ENCODE measurements around the gene NDFIP2. TPM values are rescaled to one million over a fixed set of nuclear protein-coding genes. Genes with fewer than 3 reads are reported as not detected.

The NDFIP2 gene
- total and polyA plus RNA-seq, 7 donors = 9.2 to 52.2 (median 13.7) TPM

DNA sequence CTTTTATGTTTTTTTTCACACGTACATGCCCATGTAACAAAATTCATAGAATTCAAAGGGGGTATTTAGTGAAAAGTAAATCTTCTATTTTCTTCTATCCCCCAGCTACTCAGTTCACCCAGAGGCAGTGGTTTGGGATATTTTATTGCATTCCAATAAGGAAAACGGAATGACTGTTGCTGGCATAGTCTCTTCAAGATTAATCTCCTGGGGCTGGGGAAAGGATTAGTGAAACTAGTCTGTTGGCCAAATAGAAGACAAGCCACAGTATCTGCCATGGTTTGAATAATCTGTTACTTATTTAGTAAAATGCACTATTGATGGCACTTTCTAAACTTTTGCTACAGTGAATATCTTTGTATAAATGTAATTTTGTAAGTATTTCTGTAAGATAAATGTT is 122.0 kb downstream of the NDFIP2 start:
- intact Hi-C loops (cut with DNase I) = no loop called here
- TF ChIP-seq POLR2AphosphoS5 (IDR thresholded peaks at IDR 0.05) = no peak
- no peak for TF ChIP-seq EP300 (IDR thresholded peaks at IDR 0.05)
- TF ChIP-seq, protein P1, sequence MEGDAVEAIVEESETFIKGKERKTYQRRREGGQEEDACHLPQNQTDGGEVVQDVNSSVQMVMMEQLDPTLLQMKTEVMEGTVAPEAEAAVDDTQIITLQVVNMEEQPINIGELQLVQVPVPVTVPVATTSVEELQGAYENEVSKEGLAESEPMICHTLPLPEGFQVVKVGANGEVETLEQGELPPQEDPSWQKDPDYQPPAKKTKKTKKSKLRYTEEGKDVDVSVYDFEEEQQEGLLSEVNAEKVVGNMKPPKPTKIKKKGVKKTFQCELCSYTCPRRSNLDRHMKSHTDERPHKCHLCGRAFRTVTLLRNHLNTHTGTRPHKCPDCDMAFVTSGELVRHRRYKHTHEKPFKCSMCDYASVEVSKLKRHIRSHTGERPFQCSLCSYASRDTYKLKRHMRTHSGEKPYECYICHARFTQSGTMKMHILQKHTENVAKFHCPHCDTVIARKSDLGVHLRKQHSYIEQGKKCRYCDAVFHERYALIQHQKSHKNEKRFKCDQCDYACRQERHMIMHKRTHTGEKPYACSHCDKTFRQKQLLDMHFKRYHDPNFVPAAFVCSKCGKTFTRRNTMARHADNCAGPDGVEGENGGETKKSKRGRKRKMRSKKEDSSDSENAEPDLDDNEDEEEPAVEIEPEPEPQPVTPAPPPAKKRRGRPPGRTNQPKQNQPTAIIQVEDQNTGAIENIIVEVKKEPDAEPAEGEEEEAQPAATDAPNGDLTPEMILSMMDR (IDR thresholded peaks at IDR 0.05) = no peak
- TF ChIP-seq POLR2A (IDR thresholded peaks at IDR 0.05) = no peak
- WGBS, 2 donors = 64 to 91% methylated on average over 2 of the region's 2 CpGs
- no peak for DNase-seq
- Histone ChIP-seq H3K4me1 (no peaks in the 10 kb centered on the region), H3K9me3 (peaks cover 0 to 4% (median 0%) of the 10 kb centered on the region in 4 donors), H3K27me3 (no peaks in the 10 kb centered on the region), H3K27ac (no peak overlapping the region), H3K4me3 (no peak overlapping the region), H3K36me3 (no peaks in the 10 kb centered on the region)

DNA sequence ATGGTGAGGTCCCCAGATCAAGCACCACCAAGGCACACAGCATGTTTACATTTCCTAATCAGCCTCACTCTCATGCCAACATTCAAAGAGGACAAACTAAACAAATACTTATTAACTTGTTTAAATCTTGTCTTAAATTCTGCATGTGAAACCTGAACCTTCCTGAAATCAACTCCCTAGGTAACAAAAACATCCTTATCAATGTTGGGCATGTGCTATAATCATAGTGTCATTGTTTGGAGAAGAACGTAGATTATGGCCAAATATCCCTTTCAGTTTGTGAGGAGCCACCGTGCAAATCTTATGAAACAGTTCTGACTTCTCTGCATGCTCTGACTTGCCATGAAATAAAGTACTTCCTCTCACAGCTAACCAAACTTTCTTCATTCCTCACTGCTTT is 123.8 kb downstream of the NDFIP2 start:
- Histone ChIP-seq H3K4me3 (no peak overlapping the region), H3K4me1 (no peaks in the 10 kb centered on the region), H3K27me3 (no peaks in the 10 kb centered on the region), H3K9me3 (peaks cover 0 to 4% (median 0%) of the 10 kb centered on the region in 4 donors), H3K27ac (no peak overlapping the region), H3K36me3 (no peaks in the 10 kb centered on the region)
- intact Hi-C loops (cut with DNase I) = no loop called here
- no peak for DNase-seq
- TF ChIP-seq, protein P1 (IDR thresholded peaks at IDR 0.05) = no peak
- TF ChIP-seq EP300 (IDR thresholded peaks at IDR 0.05) (no peak), POLR2AphosphoS5 (IDR thresholded peaks at IDR 0.05) (no peak), POLR2A (IDR thresholded peaks at IDR 0.05) (no peak)
- 15 to 19% methylated on average over 2 of the region's 2 CpGs for WGBS, 2 donors

Other genes with a start within 250 kb of the NDFIP2 start
- gene RBM26, start 74.9 kb upstream of the NDFIP2 start, total RNA-seq = 10 to 100 TPM; 29.6 to 47.4 (median 38.0) TPM
- gene RBM26, start 74.9 kb upstream of the NDFIP2 start, polyA plus RNA-seq = 10 to 100 TPM in 1 of 3 donors, 1 to 10 TPM in 2; 4.8 to 19.9 (median 4.9) TPM